ENCODE data around the gene RAP1GAP.

Gene RAP1GAP

GRCh38 chr1:21605012-21605715, 64.0 kb downstream of the RAP1GAP start:
- TF ChIP-seq, protein P1, sequence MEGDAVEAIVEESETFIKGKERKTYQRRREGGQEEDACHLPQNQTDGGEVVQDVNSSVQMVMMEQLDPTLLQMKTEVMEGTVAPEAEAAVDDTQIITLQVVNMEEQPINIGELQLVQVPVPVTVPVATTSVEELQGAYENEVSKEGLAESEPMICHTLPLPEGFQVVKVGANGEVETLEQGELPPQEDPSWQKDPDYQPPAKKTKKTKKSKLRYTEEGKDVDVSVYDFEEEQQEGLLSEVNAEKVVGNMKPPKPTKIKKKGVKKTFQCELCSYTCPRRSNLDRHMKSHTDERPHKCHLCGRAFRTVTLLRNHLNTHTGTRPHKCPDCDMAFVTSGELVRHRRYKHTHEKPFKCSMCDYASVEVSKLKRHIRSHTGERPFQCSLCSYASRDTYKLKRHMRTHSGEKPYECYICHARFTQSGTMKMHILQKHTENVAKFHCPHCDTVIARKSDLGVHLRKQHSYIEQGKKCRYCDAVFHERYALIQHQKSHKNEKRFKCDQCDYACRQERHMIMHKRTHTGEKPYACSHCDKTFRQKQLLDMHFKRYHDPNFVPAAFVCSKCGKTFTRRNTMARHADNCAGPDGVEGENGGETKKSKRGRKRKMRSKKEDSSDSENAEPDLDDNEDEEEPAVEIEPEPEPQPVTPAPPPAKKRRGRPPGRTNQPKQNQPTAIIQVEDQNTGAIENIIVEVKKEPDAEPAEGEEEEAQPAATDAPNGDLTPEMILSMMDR (IDR thresholded peaks at IDR 0.05; ENCODE audit: low read depth, low read length) = no peak
- no peak overlapping the region for H3K4me3 ChIP-seq (ENCODE audit: low read depth, low read length)

- no peak overlapping the region for H3K4me3 ChIP-seq (ENCODE audit: low read depth, low read length)
- TF ChIP-seq, protein P1 (IDR thresholded peaks at IDR 0.05; ENCODE audit: low read depth, low read length) = no peak
Measured at GRCh38 chr1:21604208-21604957, 64.8 kb downstream of the RAP1GAP start.

GRCh38 chr1:21603177-21604138, 65.7 kb downstream of the RAP1GAP start:
- H3K4me3 ChIP-seq (ENCODE audit: low read depth, low read length) = no peak overlapping the region
- TF ChIP-seq, protein P1 (IDR thresholded peaks at IDR 0.05; ENCODE audit: low read depth, low read length) = no peak

DNA sequence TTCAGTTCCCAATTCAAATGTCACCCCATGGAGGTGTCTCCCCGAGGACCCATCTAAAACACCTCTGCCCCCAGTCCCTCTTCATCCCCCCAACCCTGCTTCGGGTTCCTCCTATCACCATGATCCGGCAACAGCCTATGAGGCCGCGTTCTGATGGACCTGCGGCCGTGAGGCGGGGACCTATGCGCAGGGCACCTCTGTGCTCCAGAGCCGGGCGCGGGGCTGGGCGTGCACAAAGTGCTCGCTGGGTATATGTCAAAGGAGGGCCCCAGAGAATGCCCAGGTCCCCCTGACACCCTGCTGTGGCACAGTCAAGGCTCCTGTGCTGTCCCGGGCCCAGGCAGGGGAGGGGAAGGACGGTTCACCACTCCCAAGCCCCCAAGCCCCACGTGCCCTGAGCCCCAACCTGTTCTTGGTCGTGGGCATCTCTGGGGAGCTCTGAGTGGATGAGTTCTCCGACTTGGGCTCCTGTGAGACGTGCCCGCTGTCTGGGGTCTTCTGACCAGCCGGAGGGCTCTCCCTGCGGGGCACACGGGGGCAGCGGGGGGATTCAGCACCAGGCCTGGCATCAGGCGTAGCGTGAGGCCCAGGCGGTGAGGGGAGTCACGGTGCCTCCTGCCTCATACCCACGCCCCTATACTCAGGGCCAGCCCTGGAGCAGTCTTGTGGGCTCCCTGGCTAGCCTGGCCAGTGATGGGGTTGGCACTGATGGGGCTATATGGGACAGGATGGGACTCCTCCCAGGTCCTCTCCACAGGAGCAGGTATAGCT, 67.7 kb downstream of the RAP1GAP start:
- TF ChIP-seq, protein P1 (IDR thresholded peaks at IDR 0.05; ENCODE audit: low read depth, low read length) = no peak
- no peak overlapping the region for H3K4me3 ChIP-seq (ENCODE audit: low read depth, low read length)

DNA sequence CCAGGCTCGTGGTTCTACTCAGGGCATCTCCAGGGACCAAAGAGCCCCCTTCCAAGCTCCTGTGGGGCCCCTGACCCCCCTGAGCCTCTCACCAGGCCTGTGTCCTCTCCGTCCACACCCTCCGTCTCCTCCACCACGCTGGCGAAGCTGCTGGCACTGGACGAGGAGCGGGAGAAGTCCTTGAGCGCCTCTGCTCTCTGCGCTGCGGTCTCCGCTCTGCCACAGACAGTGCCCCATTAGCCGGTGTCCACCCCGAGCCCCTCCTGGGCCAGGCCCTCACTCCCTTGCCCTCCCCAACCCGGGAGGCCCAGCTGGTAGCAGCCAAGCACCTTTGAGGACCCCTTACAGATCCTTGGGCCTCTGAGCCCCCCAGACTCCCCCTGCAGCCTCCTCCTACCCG, 69.8 kb downstream of the RAP1GAP start:
- TF ChIP-seq, protein P1 (IDR thresholded peaks at IDR 0.05; ENCODE audit: low read depth, low read length) = no peak
- H3K4me3 ChIP-seq (ENCODE audit: low read depth, low read length) = no peak overlapping the region

- TF ChIP-seq, protein P1 (IDR thresholded peaks at IDR 0.05; ENCODE audit: low read depth, low read length) = no peak
Measured at GRCh38 chr1:21598904-21599303, 70.3 kb downstream of the RAP1GAP start.

More at GRCh38 chr1:21598904-21599303, 70.3 kb downstream of the RAP1GAP start:
- H3K4me3 ChIP-seq (ENCODE audit: low read depth, low read length) = no peak overlapping the region
